Uterine smooth muscle cell (primary cell): ENCODE measurements around the gene HYPK. TPM values are rescaled to one million over a fixed set of nuclear protein-coding genes. Genes with fewer than 3 reads are reported as not detected.

Source experiments
- total RNA-seq: library from RNA; depleted of rRNA; stranded (reverse); fragments of >200 nt; gene quantifications from 2 replicates; pipeline ENCODE4 v1.2.3, GENCODE V29; 2014

The HYPK gene
- total RNA-seq, result 12.9 and 13.0 TPM in 2 replicates

GRCh38 chr15:43800286-43801141 is at the start of gene HYPK:
Gene HYPK, plus strand, starts transcription at chr15:43800599. Its CDS starts 24 bp downstream, at chr15:43800623.

GRCh38 chr15:43776718-43777266 is 23.6 kb upstream of the HYPK start, which contains the start of gene ELL3:
Gene ELL3, minus strand, starts transcription at chr15:43776966. Its CDS starts 65 bp downstream, at chr15:43776901.

GRCh38 chr15:43791993-43792760 is 8.2 kb upstream of the HYPK start, which contains the start of gene SERF2:
Gene SERF2, plus strand, starts transcription at chr15:43792320. Its CDS starts 57 bp downstream, at chr15:43792377.

GRCh38 chr15:43799945-43800285 is 484 bp upstream of the HYPK start, which contains the start of gene SERINC4:
Gene SERINC4, minus strand, starts transcription at chr15:43800220. Its CDS starts 234 bp downstream, at chr15:43799986.

GRCh38 chr15:43824302-43825246 is 24.2 kb downstream of the HYPK start, which contains the start of gene MFAP1:
Gene MFAP1, minus strand, starts transcription at chr15:43824690. Its CDS starts 121 bp downstream, at chr15:43824569.

GRCh38 chr15:43826508-43827341 is 26.3 kb downstream of the HYPK start, which contains the start of gene WDR76:
Gene WDR76, plus strand, starts transcription at chr15:43827002. Its CDS starts 31 bp downstream, at chr15:43827033.

Other genes starting within 250 kb of the HYPK start
- 29.7 and 32.4 TPM in 2 replicates for gene PPIP5K1, start 210.4 kb upstream of the HYPK start, total RNA-seq
- not detected in 2 replicates for gene CKMT1B, start 206.6 kb upstream of the HYPK start, total RNA-seq
- 0.12 TPM in 1 of 2 replicates, not detected in the other for gene STRC, start 181.8 kb upstream of the HYPK start, total RNA-seq
- gene CATSPER2, start 151.8 kb upstream of the HYPK start, total RNA-seq, result 2.1 and 2.9 TPM in 2 replicates
- gene CKMT1A, start 106.7 kb upstream of the HYPK start, total RNA-seq, result not detected in 2 replicates
- 160 and 313 TPM in 2 replicates for gene PDIA3, start 54.2 kb upstream of the HYPK start, total RNA-seq
- gene ELL3, start 23.6 kb upstream of the HYPK start, total RNA-seq, result 2.7 and 3.1 TPM in 2 replicates
- gene SERF2, start 8.3 kb upstream of the HYPK start, total RNA-seq, result 256 and 546 TPM in 2 replicates
- gene SERINC4, start 379 bp upstream of the HYPK start, total RNA-seq, result 0.11 TPM in 1 of 2 replicates, not detected in the other
- 31.2 and 37.8 TPM in 2 replicates for gene MFAP1, start 24.1 kb downstream of the HYPK start, total RNA-seq
- gene WDR76, start 26.4 kb downstream of the HYPK start, total RNA-seq, result 12.2 and 41.7 TPM in 2 replicates